H1 (cell line): ENCODE data around the gene SNX32. TPM values are rescaled to one million over a fixed set of nuclear protein-coding genes. Genes with fewer than 3 reads are reported as not detected.

Source experiments
- CHD1 ChIP-seq: IDR thresholded peaks from 2 replicates; pipeline ENCODE4 v1.6.1; 2012; ENCODE audit warnings: low read depth, low read length, improper control_type of control experiment
- GTF2F1 ChIP-seq: IDR thresholded peaks from 2 replicates; pipeline ENCODE4 v1.6.1; 2012; ENCODE audit warnings: low read depth, low read length, improper control_type of control experiment, borderline replicate concordance
- POLR2AphosphoS5 ChIP-seq: IDR thresholded peaks from 2 replicates; pipeline ENCODE4 v1.6.1; 2011; ENCODE audit warnings: low read depth, low read length
- RBBP5 ChIP-seq: IDR thresholded peaks from 2 replicates; pipeline ENCODE4 v1.7.1; 2012; ENCODE audit warnings: low read depth, mild to moderate bottlenecking, inconsistent platforms, low read length, moderate library complexity, borderline replicate concordance
- SUZ12 ChIP-seq: fragments of 200-600 bp; sonication (generic); IDR thresholded peaks from 2 replicates; pipeline ENCODE4 v1.6.1; 2012; ENCODE audit warnings: mild to moderate bottlenecking, inconsistent platforms, low read length, moderate library complexity, mixed read lengths
- polyA plus RNA-seq, 7 experiments: library from polyadenylated mRNA; depleted of rRNA in 3 of 7; stranded (reverse) in 5 of 7; unstranded in 2 of 7; fragments of >200 nt in 5 of 7; fragments of 200-250 nt in 2 of 7; gene quantifications; 1 replicate in 5 of 7; 2 replicates in 1 of 7; 4 replicates in 1 of 7; pipeline versions ENCODE4 v1.2.1 to v1.2.3, GENCODE V29; 2011 to 2013; ENCODE audit warnings: missing spikeins in 2 of 7, mixed read lengths in 2 of 7
- total RNA-seq: library from RNA; stranded (reverse); fragmentation: NEBNext Ultra II Directional; extraction: Animal tissue kit (Norgen Biotek cat#: 25700); gene quantifications from 2 replicates; pipeline ENCODE4 v1.2.1, GENCODE V29; 2021

Gene SNX32
- total and polyA plus RNA-seq, 2 of the 8 experiments (the other 6 are each of a cell fraction or from before 2014, with no cell fraction given): 0.76 to 2.2 TPM

GRCh38 chr11:65786786-65787636 lies 46.8 kb upstream of the SNX32 start, which contains the start of gene OVOL1 (continued):
- peak; percentile 4; the same call in 1 of the 2 replicates for TF ChIP-seq SUZ12
- no peak for TF ChIP-seq GTF2F1
- TF ChIP-seq RBBP5: no peak
- TF ChIP-seq POLR2AphosphoS5: 0 out of 2 replicates have a peak, but pooled peaks have one; percentile 16
- no peak for TF ChIP-seq CHD1
